HepG2 (cell line): ENCODE measurements around the gene AFAP1. TPM values are rescaled to one million over a fixed set of nuclear protein-coding genes. Genes with fewer than 3 reads are reported as not detected.
A peak's percentile ranks its signal among the peaks of the same experiment; 100 is the strongest.

ENCODE experiments used
- ARNT2 ChIP-seq: sonication (generic); formaldehyde crosslinking; IDR thresholded peaks from 2 replicates; pipeline ENCODE4 v1.8.0; 2022; ENCODE audit warnings: mild to moderate bottlenecking, low read depth, missing genetic modification reagents, moderate library complexity
- ATF7 ChIP-seq, 2 experiments: fragments of 450-650 bp in 1 of 2; sonication (generic) in 1 of 2; formaldehyde crosslinking in 1 of 2; IDR thresholded peaks; 2 replicates each; pipeline versions ENCODE4 v1.4.0 to v1.6.1; 2016 to 2020; ENCODE audit warnings: antibody characterized with exemption in 1 of 2, mild to moderate bottlenecking in 1 of 2, missing genetic modification reagents in 1 of 2
- ELF3 ChIP-seq: IDR thresholded peaks from 2 replicates; pipeline ENCODE4 v1.6.1; 2016; ENCODE audit warnings: missing genetic modification reagents, missing compliant biosample characterization
- ESRRA ChIP-seq: sonication (generic); formaldehyde crosslinking; IDR thresholded peaks from 2 replicates; pipeline ENCODE4 v1.5.1; 2020; ENCODE audit warnings: mild to moderate bottlenecking, low read depth, missing genetic modification reagents
- GABPA ChIP-seq, 2 experiments: IDR thresholded peaks; 2 replicates each; pipeline ENCODE4 v1.6.1; 2011 to 2016; ENCODE audit warnings: low read depth in 2 of 2, low read length in 1 of 2, missing biosample characterization in 1 of 2, missing genetic modification characterization in 1 of 2
- GATAD2A ChIP-seq: IDR thresholded peaks from 2 replicates; pipeline ENCODE4 v1.6.1; 2016
- HIC2 ChIP-seq: sonication (generic); formaldehyde crosslinking; IDR thresholded peaks from 2 replicates; pipeline ENCODE4 v1.9.0; 2022; ENCODE audit warnings: low read depth, missing genetic modification reagents
- HNF1B ChIP-seq: sonication (generic); formaldehyde crosslinking; IDR thresholded peaks from 2 replicates; pipeline ENCODE4 v1.5.1; 2020; ENCODE audit warnings: mild to moderate bottlenecking, moderate library complexity, missing genetic modification reagents
- RAD21 ChIP-seq: fragments of 450-650 bp; formaldehyde crosslinking; IDR thresholded peaks from 2 replicates; pipeline ENCODE4 v1.5.0; 2020; ENCODE audit warnings: mild to moderate bottlenecking
- STAG1 ChIP-seq: sonication (generic); formaldehyde crosslinking; IDR thresholded peaks from 2 replicates; pipeline ENCODE4 v1.4.0; 2020; ENCODE audit warnings: missing genetic modification reagents
- TARDBP ChIP-seq: sonication (generic); formaldehyde crosslinking; IDR thresholded peaks from 2 replicates; pipeline ENCODE4 v1.8.0; 2022; ENCODE audit warnings: mild to moderate bottlenecking, missing genetic modification reagents
- TFAP4 ChIP-seq: sonication (generic); IDR thresholded peaks from 2 replicates; pipeline ENCODE4 v1.6.1; 2016; ENCODE audit warnings: low read depth, borderline replicate concordance
- TOE1 ChIP-seq: sonication (generic); formaldehyde crosslinking; IDR thresholded peaks from 2 replicates; pipeline ENCODE4 v1.4.0; 2020; ENCODE audit warnings: mild to moderate bottlenecking, missing genetic modification reagents
- ZFP82 ChIP-seq: sonication (generic); formaldehyde crosslinking; IDR thresholded peaks from 2 replicates; pipeline ENCODE4 v1.5.1; 2020; ENCODE audit warnings: mild to moderate bottlenecking, missing genetic modification reagents, borderline replicate concordance
- ZMYM4 ChIP-seq: sonication (generic); formaldehyde crosslinking; IDR thresholded peaks from 2 replicates; pipeline ENCODE4 v1.8.1; 2023; ENCODE audit warnings: mild to moderate bottlenecking, missing genetic modification reagents
- ZNF124 ChIP-seq: sonication (generic); formaldehyde crosslinking; IDR thresholded peaks from 2 replicates; pipeline ENCODE4 v1.4.0; 2020; ENCODE audit warnings: missing genetic modification reagents
- ZNF326 ChIP-seq: sonication (generic); formaldehyde crosslinking; IDR thresholded peaks from 2 replicates; pipeline ENCODE4 v1.4.0; 2020; ENCODE audit warnings: missing genetic modification reagents, borderline replicate concordance
- ZNF558 ChIP-seq: sonication (generic); formaldehyde crosslinking; IDR thresholded peaks from 2 replicates; pipeline ENCODE4 v1.9.0; 2022; ENCODE audit warnings: mild to moderate bottlenecking, missing genetic modification reagents, borderline replicate concordance
- ZNF574 ChIP-seq: sonication (generic); formaldehyde crosslinking; IDR thresholded peaks from 2 replicates; pipeline ENCODE4 v1.4.0; 2020; ENCODE audit warnings: missing genetic modification reagents
- ZNF616 ChIP-seq: sonication (generic); formaldehyde crosslinking; IDR thresholded peaks from 2 replicates; pipeline ENCODE4 v1.5.0; 2020; ENCODE audit warnings: low read depth, mild to moderate bottlenecking, missing genetic modification reagents
- ZNF619 ChIP-seq: sonication (generic); formaldehyde crosslinking; IDR thresholded peaks from 2 replicates; pipeline ENCODE4 v1.4.0; 2020; ENCODE audit warnings: mild to moderate bottlenecking, missing genetic modification reagents
- ZNF7 ChIP-seq: IDR thresholded peaks from 2 replicates; pipeline ENCODE4 v1.6.1; 2016; ENCODE audit warnings: missing biosample characterization, missing genetic modification reagents
- polyA plus RNA-seq, 8 experiments: library from polyadenylated mRNA; depleted of rRNA in 3 of 8; stranded (reverse) in 7 of 8; unstranded in 1 of 8; fragments of >200 nt; fragmentation: Illumina TruSeq in 4 of 8; extraction: Trizol in 4 of 8; gene quantifications; 2 replicates each; pipeline versions ENCODE4 v1.2.1 to v1.2.3, GENCODE V29; 2011 to 2016; ENCODE audit warnings: low read depth in 4 of 8, missing spikeins in 1 of 8, mixed read lengths in 1 of 8; ENCODE audit not compliant: insufficient read depth in 1 of 8
- total RNA-seq, 5 experiments: library from RNA; depleted of rRNA; stranded (reverse); fragments of >200 nt; fragmentation: Illumina TruSeq; extraction: Trizol; gene quantifications; 2 replicates each; pipeline ENCODE4 v1.2.3, GENCODE V29; 2016; ENCODE audit warnings: low read depth in 1 of 5

The AFAP1 gene
- total and polyA plus RNA-seq, 2 of the 13 experiments (the other 11 are each of a cell fraction or from before 2014, with no cell fraction given): 2.5 TPM

GRCh38 chr4:7987148-7987989 lies 47.7 kb upstream of the AFAP1 start (continued):
- TF ChIP-seq HIC2 (CRISPR knock-in tag): no peak
- no peak for TF ChIP-seq ZNF558
- TF ChIP-seq STAG1 (CRISPR knock-in tag): peak; percentile 95
- TF ChIP-seq TARDBP (CRISPR knock-in tag): 0 out of 2 replicates have a peak, but pooled peaks have one; percentile 34
- no peak for TF ChIP-seq ZFP82
- TF ChIP-seq ZNF7: no peak
- peak; percentile 7; the same call in 1 of the 2 replicates for TF ChIP-seq TFAP4
- TF ChIP-seq RAD21 (CRISPR knock-in tag): peak; percentile 86
- no peak for TF ChIP-seq GABPA (IDR thresholded peaks at IDR 0.05; ENCODE audit: low read depth, low read length)
- TF ChIP-seq GABPA (CRISPR knock-in tag; IDR thresholded peaks at IDR 0.05; ENCODE audit: low read depth): no peak
- no peak for TF ChIP-seq ARNT2 (CRISPR knock-in tag)
- TF ChIP-seq ZNF124 (CRISPR knock-in tag): no peak
- no peak for TF ChIP-seq TOE1 (CRISPR knock-in tag)
- no peak for TF ChIP-seq ESRRA (CRISPR knock-in tag)
- no peak for TF ChIP-seq ZNF326 (CRISPR knock-in tag)
- TF ChIP-seq ATF7 (IDR thresholded peaks at IDR 0.05): no peak
- TF ChIP-seq ATF7 (CRISPR knock-in tag; IDR thresholded peaks at IDR 0.05): no peak
- 0 out of 2 replicates have a peak, but pooled peaks have one; percentile 23 for TF ChIP-seq ZNF574
- no peak for TF ChIP-seq ELF3 (CRISPR knock-in tag)
- TF ChIP-seq ZNF619: peak; percentile 57; the same call in 1 of the 2 replicates
- peak; percentile 53; the same call in 1 of the 2 replicates for TF ChIP-seq HNF1B
- peak; percentile 11; the same call in 1 of the 2 replicates for TF ChIP-seq ZMYM4 (CRISPR knock-in tag)
- TF ChIP-seq ZNF616 (CRISPR knock-in tag): no peak
- TF ChIP-seq GATAD2A (CRISPR knock-in tag): no peak
